CD14-positive monocyte (primary cell): ENCODE measurements around the gene ZNF511. TPM values are rescaled to one million over a fixed set of nuclear protein-coding genes. Genes with fewer than 3 reads are reported as not detected.

Source experiments
- DNase-seq, 3 donors: peaks; one replicate each; pipeline ENCODE4 v3.0.0-alpha.2; 2011 to 2022
- H2AFZ ChIP-seq: 2 replicates; pipeline ENCODE4 v1.6.0; 2012; ENCODE audit warnings: mild to moderate bottlenecking, low read depth, low read length, inconsistent platforms; ENCODE audit not compliant: insufficient read depth, poor library complexity, severe bottlenecking
- H3K27ac ChIP-seq, 2 donors: 1 replicate in 1 of 2; 2 replicates in 1 of 2; pipeline ENCODE4 v1.5.1; 2012 to 2013; ENCODE audit warnings: low read length in 2 of 2, control low read depth in 1 of 2, inconsistent platforms in 1 of 2, low read depth in 1 of 2, mild to moderate bottlenecking in 1 of 2
- H3K27me3 ChIP-seq, 2 donors: one replicate each; pipeline versions ENCODE4 v1.6.0 to v1.6.1; 2011 to 2013; ENCODE audit warnings: low read length in 2 of 2; ENCODE audit not compliant: control insufficient read depth in 2 of 2, insufficient read depth in 2 of 2
- H3K36me3 ChIP-seq, 2 donors: replicated peaks in 1 of 2; 1 replicate in 1 of 2; 2 replicates in 1 of 2; pipeline versions ENCODE4 v1.5.1 to v1.6.1; 2012 to 2013; ENCODE audit warnings: low read length in 2 of 2, control low read depth in 1 of 2, inconsistent platforms in 1 of 2, mild to moderate bottlenecking in 1 of 2; ENCODE audit not compliant: insufficient read depth in 2 of 2, control insufficient read depth in 1 of 2
- H3K4me1 ChIP-seq, 2 donors: 1 replicate in 1 of 2; 2 replicates in 1 of 2; pipeline versions ENCODE4 v1.5.1 to v1.6.1; 2012 to 2013; ENCODE audit warnings: low read length in 2 of 2, control low read depth in 1 of 2, inconsistent platforms in 1 of 2, mild to moderate bottlenecking in 1 of 2, moderate library complexity in 1 of 2; ENCODE audit not compliant: insufficient read depth in 2 of 2, control insufficient read depth in 1 of 2
- H3K4me2 ChIP-seq: replicated peaks from 2 replicates; pipeline ENCODE3; 2012; ENCODE audit warnings: low read length, moderate library complexity, mild to moderate bottlenecking; ENCODE audit not compliant: poor library complexity, severe bottlenecking; ENCODE audit errors: extremely low read depth
- H3K4me3 ChIP-seq, 3 experiments: fragments of 200-600 bp in 1 of 3; sonication (generic) in 1 of 3; replicated peaks in 1 of 3; 1 replicate in 2 of 3; 2 replicates in 1 of 3; pipeline ENCODE4 v1.5.1; 2011 to 2013; ENCODE audit warnings: low read length in 3 of 3, mild to moderate bottlenecking in 3 of 3, control low read depth in 2 of 3, low read depth in 2 of 3, inconsistent platforms in 1 of 3, moderate library complexity in 1 of 3
- H3K79me2 ChIP-seq: 2 replicates; pipeline ENCODE4 v1.6.0; 2012; ENCODE audit warnings: mild to moderate bottlenecking, control low read depth, inconsistent platforms, low read length, moderate library complexity; ENCODE audit not compliant: insufficient read depth
- H3K9ac ChIP-seq: 2 replicates; pipeline ENCODE4 v1.6.0; 2017; ENCODE audit warnings: low read length, mild to moderate bottlenecking; ENCODE audit not compliant: insufficient read depth, poor library complexity, severe bottlenecking
- H3K9me3 ChIP-seq, 2 donors: replicated peaks in 1 of 2; 1 replicate in 1 of 2; 2 replicates in 1 of 2; pipeline versions ENCODE4 v1.5.1 to v1.6.1; 2012 to 2013; ENCODE audit warnings: low read length in 2 of 2, control low read depth in 1 of 2; ENCODE audit not compliant: control insufficient read depth in 1 of 2, insufficient read depth in 1 of 2
- H4K20me1 ChIP-seq: 2 replicates; pipeline ENCODE4 v1.6.0; 2012; ENCODE audit warnings: mild to moderate bottlenecking, low read length, control low read depth, moderate library complexity; ENCODE audit not compliant: insufficient read depth
- H3K27ac Mint-ChIP-seq, 7 donors: one replicate each; pipeline ENCODE4 v1.8.0; 2020; ENCODE audit warnings: mild to moderate bottlenecking in 7 of 7, mixed read lengths in 7 of 7, moderate library complexity in 6 of 7, inconsistent platforms in 2 of 7
- H3K27me3 Mint-ChIP-seq, 3 donors: one replicate each; pipeline ENCODE4 v1.8.0; 2021 to 2022; ENCODE audit warnings: low read depth in 3 of 3, mild to moderate bottlenecking in 3 of 3, mixed read lengths in 3 of 3, moderate library complexity in 3 of 3, inconsistent platforms in 1 of 3
- H3K36me3 Mint-ChIP-seq, 2 donors: one replicate each; pipeline ENCODE4 v1.8.0; 2020; ENCODE audit warnings: mixed read lengths in 2 of 2, inconsistent platforms in 1 of 2, mild to moderate bottlenecking in 1 of 2
- H3K4me1 Mint-ChIP-seq: one replicate; pipeline ENCODE4 v1.8.0; 2020; ENCODE audit warnings: mild to moderate bottlenecking, mixed read lengths
- H3K4me3 Mint-ChIP-seq, 2 donors: one replicate each; pipeline ENCODE4 v1.8.0; 2020; ENCODE audit warnings: mild to moderate bottlenecking in 2 of 2, mixed read lengths in 2 of 2, moderate library complexity in 1 of 2
- H3K9me3 Mint-ChIP-seq, 7 donors: one replicate each; pipeline ENCODE4 v1.8.0; 2020 to 2022; ENCODE audit warnings: mixed read lengths in 7 of 7, mild to moderate bottlenecking in 6 of 7, moderate library complexity in 6 of 7, inconsistent platforms in 2 of 7
- WGBS: methylation state at CpG from one replicate; pipeline ENCODE4 v1.1.5; 2013; ENCODE audit warnings: missing lambda C conversion rate; ENCODE audit not compliant: insufficient coverage; 5-methylcytosine and 5-hydroxymethylcytosine counted together
- intact Hi-C, 2 donors: fragments of 100-400 bp; cut with micrococcal nuclease; formaldehyde crosslinking; loops; one replicate each; pipeline versions ENCODE4 v1.15.0 to v1.15.1; 2023
- polyA plus RNA-seq, 3 donors: library from polyadenylated mRNA; depleted of rRNA in 1 of 3; unstranded in 2 of 3; stranded (reverse) in 1 of 3; fragments of 300-500 nt in 2 of 3; fragments of >200 nt in 1 of 3; fragmentation: Illumina TruSeq in 2 of 3; gene quantifications; 1 replicate in 2 of 3; 2 replicates in 1 of 3; pipeline ENCODE4 v1.2.3, GENCODE V29; 2012 to 2021
- TF ChIP-seq, protein P1 (sequence below): fragments of 200-600 bp; IDR thresholded peaks from one replicate; pipeline ENCODE4 v1.8.0; 2022; ENCODE audit warnings: antibody characterized with exemption, mild to moderate bottlenecking

The ZNF511 gene
- polyA plus RNA-seq, 3 donors = 30.3 to 118 (median 84.7) TPM

GRCh38 chr10:133281084-133281483, 27.6 kb upstream of the ZNF511 start:
- peaks cover 50 to 56% of the 10 kb centered on the region in 2 donors for H3K4me1 ChIP-seq
- H3K79me2 ChIP-seq = peaks cover 11% of the 10 kb centered on the region
- H4K20me1 ChIP-seq = peaks cover 13% of the 10 kb centered on the region
- TF ChIP-seq, protein P1, sequence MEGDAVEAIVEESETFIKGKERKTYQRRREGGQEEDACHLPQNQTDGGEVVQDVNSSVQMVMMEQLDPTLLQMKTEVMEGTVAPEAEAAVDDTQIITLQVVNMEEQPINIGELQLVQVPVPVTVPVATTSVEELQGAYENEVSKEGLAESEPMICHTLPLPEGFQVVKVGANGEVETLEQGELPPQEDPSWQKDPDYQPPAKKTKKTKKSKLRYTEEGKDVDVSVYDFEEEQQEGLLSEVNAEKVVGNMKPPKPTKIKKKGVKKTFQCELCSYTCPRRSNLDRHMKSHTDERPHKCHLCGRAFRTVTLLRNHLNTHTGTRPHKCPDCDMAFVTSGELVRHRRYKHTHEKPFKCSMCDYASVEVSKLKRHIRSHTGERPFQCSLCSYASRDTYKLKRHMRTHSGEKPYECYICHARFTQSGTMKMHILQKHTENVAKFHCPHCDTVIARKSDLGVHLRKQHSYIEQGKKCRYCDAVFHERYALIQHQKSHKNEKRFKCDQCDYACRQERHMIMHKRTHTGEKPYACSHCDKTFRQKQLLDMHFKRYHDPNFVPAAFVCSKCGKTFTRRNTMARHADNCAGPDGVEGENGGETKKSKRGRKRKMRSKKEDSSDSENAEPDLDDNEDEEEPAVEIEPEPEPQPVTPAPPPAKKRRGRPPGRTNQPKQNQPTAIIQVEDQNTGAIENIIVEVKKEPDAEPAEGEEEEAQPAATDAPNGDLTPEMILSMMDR = no peak
- WGBS = 95% methylated on average over 8 of the region's 15 CpGs
- no peak overlapping the region for H2AFZ ChIP-seq
- no peak for DNase-seq
- peak overlapping the region in 1 of 2 donors; percentile 99 for H3K27ac ChIP-seq
- peaks cover 42% of the 10 kb centered on the region for H3K4me1 Mint-ChIP-seq
- no peaks in the 10 kb centered on the region for H3K9me3 ChIP-seq
- peak overlapping the region in 3 of 7 donors; percentile 40 to 100 (median 41) for H3K27ac Mint-ChIP-seq
- peaks cover 50 to 56% of the 10 kb centered on the region in 2 donors for H3K36me3 ChIP-seq
- H3K4me2 ChIP-seq = no peak overlapping the region
- H3K4me3 Mint-ChIP-seq = no peak overlapping the region
- H3K36me3 Mint-ChIP-seq = peaks cover 53 to 63% of the 10 kb centered on the region in 2 donors
- no peak overlapping the region for H3K4me3 ChIP-seq
- no peaks in the 10 kb centered on the region for H3K27me3 ChIP-seq
- no peak overlapping the region for H3K9ac ChIP-seq
- no peaks in the 10 kb centered on the region for H3K9me3 Mint-ChIP-seq
- peaks cover 0 to 4% (median 1%) of the 10 kb centered on the region in 3 donors for H3K27me3 Mint-ChIP-seq
- intact Hi-C loops = no loop called here

GRCh38 chr10:133281628-133282372, 26.9 kb upstream of the ZNF511 start:
- peaks cover 57 to 63% of the 10 kb centered on the region in 2 donors for H3K36me3 ChIP-seq
- intact Hi-C loops = no loop called here
- H3K36me3 Mint-ChIP-seq = peaks cover 61 to 70% of the 10 kb centered on the region in 2 donors
- H2AFZ ChIP-seq = no peak overlapping the region
- TF ChIP-seq, protein P1 = no peak
- no peaks in the 10 kb centered on the region for H3K27me3 Mint-ChIP-seq
- peaks cover 6% of the 10 kb centered on the region for H3K79me2 ChIP-seq
- peaks cover 39% of the 10 kb centered on the region for H3K4me1 Mint-ChIP-seq
- H3K27me3 ChIP-seq = no peaks in the 10 kb centered on the region
- no peak overlapping the region for H3K4me3 ChIP-seq
- WGBS = 94% methylated on average over 24 of the region's 38 CpGs
- H3K4me2 ChIP-seq = no peak overlapping the region
- peaks cover 46 to 48% of the 10 kb centered on the region in 2 donors for H3K4me1 ChIP-seq
- no peaks in the 10 kb centered on the region for H3K9me3 Mint-ChIP-seq
- no peak overlapping the region for H3K27ac ChIP-seq
- H3K9ac ChIP-seq = no peak overlapping the region
- H4K20me1 ChIP-seq = peaks cover 14% of the 10 kb centered on the region
- H3K27ac Mint-ChIP-seq = peak overlapping the region in 5 of 7 donors; percentile 19 to 74 (median 35)
- H3K4me3 Mint-ChIP-seq = no peak overlapping the region
- no peak for DNase-seq
- H3K9me3 ChIP-seq = no peaks in the 10 kb centered on the region
